Measurements from ENCODE around the gene TSN. TPM values are rescaled to one million over a fixed set of nuclear protein-coding genes. Genes with fewer than 3 reads are reported as not detected.

The TSN gene
- total and polyA plus RNA-seq, 9 of the 15 experiments (the other 6 are each of a cell fraction or from before 2014, with no cell fraction given), result 63.2 to 152 (median 95.2) TPM

DNA sequence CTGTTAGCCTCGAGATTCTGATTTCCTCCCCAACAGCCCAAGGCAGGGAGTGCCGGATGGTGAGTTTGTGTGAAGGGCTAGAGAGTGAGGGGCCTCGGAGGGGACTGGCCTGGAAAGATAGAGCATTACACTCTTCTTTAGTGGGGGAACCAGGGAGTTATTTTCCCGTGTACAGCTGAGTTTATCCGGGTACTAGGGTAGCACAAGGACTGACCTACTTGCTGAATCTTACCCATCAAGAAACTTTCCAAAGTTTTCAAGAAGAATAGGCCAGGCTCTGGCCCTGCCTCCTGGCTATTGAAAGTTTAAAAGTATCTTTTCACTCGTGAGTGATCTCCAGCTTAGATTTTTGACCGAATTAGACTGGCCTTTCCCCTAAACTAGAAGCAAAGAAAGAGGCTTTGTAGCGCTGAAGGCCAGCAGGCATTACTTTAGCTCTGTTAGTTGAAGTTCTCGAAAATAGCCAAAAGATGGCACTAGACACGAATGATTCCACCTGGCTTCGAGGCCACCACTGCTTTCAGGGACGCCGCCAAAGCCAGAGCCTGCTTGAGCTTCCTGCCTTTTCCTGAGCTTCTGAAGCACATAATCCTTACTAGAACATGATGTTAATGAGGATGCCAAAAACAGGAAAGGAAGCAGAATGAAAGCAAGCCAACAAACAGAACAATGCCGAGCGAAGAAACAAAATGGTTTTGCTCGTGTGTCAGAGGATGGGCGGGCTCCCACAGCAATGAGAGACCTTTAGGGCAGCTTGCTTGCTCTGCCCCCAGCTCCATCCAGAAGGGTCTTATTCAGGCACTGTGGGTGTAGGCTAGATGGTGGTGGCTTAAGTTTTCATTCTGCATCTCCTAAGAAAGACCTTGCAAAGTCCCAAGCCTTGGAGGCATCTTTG lies 55.8 kb downstream of the TSN start:
- 5% methylated on average over 17 of the region's 17 CpGs for WGBS (ENCODE audit: insufficient coverage, low coverage, missing lambda C conversion rate)
- Histone ChIP-seq H3K4me3 (no peak overlapping the region), H3K9me1 (ENCODE audit: control insufficient read depth, insufficient read depth, low read length) (no peaks in the 10 kb centered on the region), H3K9me3 (replicated peaks; ENCODE audit: control insufficient read depth, insufficient read depth, low read depth, low read length) (no peaks in the 10 kb centered on the region), H3K4me1 (replicated peaks in 1 of 2; ENCODE audit: control insufficient read depth in 2 of 2, insufficient read depth in 2 of 2, low read length in 2 of 2) (no peaks in the 10 kb centered on the region; a peak in 1 of 5 replicates), H3K79me2 (ENCODE audit: control insufficient read depth, insufficient read depth, low read length) (no peaks in the 10 kb centered on the region), H2AFZ (ENCODE audit: low read depth, low read length) (peak overlapping the region; percentile 58; the same call in 1 of the 2 replicates), H4K20me1 (replicated peaks; ENCODE audit: control insufficient read depth, insufficient read depth, low read length) (peaks cover 3% of the 10 kb centered on the region; the same call in 1 of the 2 replicates), H3K4me2 (ENCODE audit: insufficient read depth, low read length) (0 out of 2 replicates have a peak overlapping the region, but pooled peaks have one; percentile 12), H3K27ac (ENCODE audit: extremely low read depth, low read depth, low read length) (no peak overlapping the region), H3K9ac (ENCODE audit: insufficient read depth in 1 of 2, low read depth in 2 of 2, low read length in 2 of 2) (no peak overlapping the region), H3K36me3 (ENCODE audit: control insufficient read depth, insufficient read depth, low read length) (no peaks in the 10 kb centered on the region), H3K27me3 (ENCODE audit: control insufficient read depth in 2 of 2, insufficient read depth in 2 of 2, low read length in 2 of 2) (peaks cover 11 to 41% of the 10 kb centered on the region in 2 experiments; a peak in 4 of 5 replicates)
- intact Hi-C loops (cut with micrococcal nuclease) (loop anchor here (1.0 to 5.0 kb wide), 4 partner anchors 85 to 641 kb away; no protein-coding TSS in a partner anchor), in situ Hi-C loops (cut with MboI) (no loop called here)
- ATAC-seq (peak; percentile 97), DNase-seq (ENCODE audit: extremely low read depth in 1 of 4, low spot score in 3 of 4) (peak; percentile 21 to 64 (median 34)), FAIRE-seq (peak; percentile 97)
- BruUV-seq (replicated peaks), result no TSS peak
- ChIA-PET POLR2A (interaction anchor here (0.7 to 1.0 kb wide), 3 partner anchors 10 to 402 kb away, joined by 3 to 5 read pairs (median 3); no protein-coding TSS in a partner anchor), CTCF (ENCODE audit: low intra/inter-chr PET ratio) (interaction anchor here (0.7 kb wide), 1 partner anchor 163 kb away, joined by 3 read pairs; no protein-coding TSS in a partner anchor)
- TF ChIP-seq NR1H2 (CRISPR knock-in tag; IDR thresholded peaks at IDR 0.05), result no peak
- no peak for TF ChIP-seq EWSR1 (IDR thresholded peaks at IDR 0.05; ENCODE audit: borderline replicate concordance, low read depth, partially characterized antibody)
- TF ChIP-seq SMC3 (conservative IDR thresholded peaks at IDR 0.05; ENCODE audit: insufficient read depth, low read depth, low read length), result peak; percentile 44; the same call in 1 of the 2 replicates
- TF ChIP-seq, protein P1, sequence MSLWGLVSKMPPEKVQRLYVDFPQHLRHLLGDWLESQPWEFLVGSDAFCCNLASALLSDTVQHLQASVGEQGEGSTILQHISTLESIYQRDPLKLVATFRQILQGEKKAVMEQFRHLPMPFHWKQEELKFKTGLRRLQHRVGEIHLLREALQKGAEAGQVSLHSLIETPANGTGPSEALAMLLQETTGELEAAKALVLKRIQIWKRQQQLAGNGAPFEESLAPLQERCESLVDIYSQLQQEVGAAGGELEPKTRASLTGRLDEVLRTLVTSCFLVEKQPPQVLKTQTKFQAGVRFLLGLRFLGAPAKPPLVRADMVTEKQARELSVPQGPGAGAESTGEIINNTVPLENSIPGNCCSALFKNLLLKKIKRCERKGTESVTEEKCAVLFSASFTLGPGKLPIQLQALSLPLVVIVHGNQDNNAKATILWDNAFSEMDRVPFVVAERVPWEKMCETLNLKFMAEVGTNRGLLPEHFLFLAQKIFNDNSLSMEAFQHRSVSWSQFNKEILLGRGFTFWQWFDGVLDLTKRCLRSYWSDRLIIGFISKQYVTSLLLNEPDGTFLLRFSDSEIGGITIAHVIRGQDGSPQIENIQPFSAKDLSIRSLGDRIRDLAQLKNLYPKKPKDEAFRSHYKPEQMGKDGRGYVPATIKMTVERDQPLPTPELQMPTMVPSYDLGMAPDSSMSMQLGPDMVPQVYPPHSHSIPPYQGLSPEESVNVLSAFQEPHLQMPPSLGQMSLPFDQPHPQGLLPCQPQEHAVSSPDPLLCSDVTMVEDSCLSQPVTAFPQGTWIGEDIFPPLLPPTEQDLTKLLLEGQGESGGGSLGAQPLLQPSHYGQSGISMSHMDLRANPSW (CRISPR knock-in tag; IDR thresholded peaks at IDR 0.05), result no peak
- TF ChIP-seq KLF1 (tag; IDR thresholded peaks at IDR 0.05), result no peak
- peak; percentile 22; the same call in 1 of the 2 replicates for TF ChIP-seq KLF16 (IDR thresholded peaks at IDR 0.05)
- no peak for TF ChIP-seq ZNF551 (CRISPR knock-in tag; IDR thresholded peaks at IDR 0.05)
- TF ChIP-seq SIN3A (IDR thresholded peaks at IDR 0.05; ENCODE audit: borderline replicate concordance in 2 of 2, control insufficient read depth in 1 of 2, low read depth in 2 of 2, low read length in 2 of 2), result no peak
- TF ChIP-seq RAD21 (CRISPR knock-in tag; conservative IDR thresholded peaks at IDR 0.05 in 1 of 2, IDR thresholded peaks at IDR 0.05 in 1 of 2), result peak; percentile 73 to 82
